Subcutaneous adipose tissue (tissue), 4 donors: ENCODE measurements around the gene TMEM131L. TPM values are rescaled to one million over a fixed set of nuclear protein-coding genes. Genes with fewer than 3 reads are reported as not detected.

ENCODE experiments used
- total RNA-seq, 4 donors: library from RNA; depleted of rRNA; stranded (reverse); fragments of >200 nt; gene quantifications; one replicate each; pipeline ENCODE4 v1.1.0, GENCODE V29; 2016
- TF ChIP-seq, protein P1 (sequence below): fragments of 450-650 bp; IDR thresholded peaks from one replicate; pipeline ENCODE4 v1.5.1; 2016; ENCODE audit warnings: low read depth, mild to moderate bottlenecking, control low read depth, antibody characterized with exemption, moderate library complexity

Gene TMEM131L
- total RNA-seq, 4 donors from 2014 or later, result 24.7 to 43.5 (median 34.3) TPM

DNA sequence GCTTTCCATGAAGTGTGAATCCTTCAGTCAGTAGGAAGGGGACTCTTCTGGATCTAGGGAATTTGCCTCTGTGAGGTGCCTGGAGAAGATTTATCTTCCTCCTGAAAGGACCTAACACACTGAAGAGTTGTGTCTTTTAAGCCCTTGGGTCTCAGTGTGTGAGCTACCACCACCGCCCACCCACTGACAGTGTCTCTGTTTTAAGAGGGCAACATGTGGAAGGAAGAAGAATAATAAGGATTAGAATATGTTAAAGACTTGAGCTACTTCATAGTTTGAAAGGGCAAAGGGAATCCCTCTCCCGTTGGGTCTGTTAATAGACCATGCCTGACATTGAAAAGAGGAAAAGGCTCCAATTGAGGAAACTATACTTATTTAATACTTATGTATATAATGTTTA lies 153.7 kb downstream of the TMEM131L start:
- TF ChIP-seq, protein P1, sequence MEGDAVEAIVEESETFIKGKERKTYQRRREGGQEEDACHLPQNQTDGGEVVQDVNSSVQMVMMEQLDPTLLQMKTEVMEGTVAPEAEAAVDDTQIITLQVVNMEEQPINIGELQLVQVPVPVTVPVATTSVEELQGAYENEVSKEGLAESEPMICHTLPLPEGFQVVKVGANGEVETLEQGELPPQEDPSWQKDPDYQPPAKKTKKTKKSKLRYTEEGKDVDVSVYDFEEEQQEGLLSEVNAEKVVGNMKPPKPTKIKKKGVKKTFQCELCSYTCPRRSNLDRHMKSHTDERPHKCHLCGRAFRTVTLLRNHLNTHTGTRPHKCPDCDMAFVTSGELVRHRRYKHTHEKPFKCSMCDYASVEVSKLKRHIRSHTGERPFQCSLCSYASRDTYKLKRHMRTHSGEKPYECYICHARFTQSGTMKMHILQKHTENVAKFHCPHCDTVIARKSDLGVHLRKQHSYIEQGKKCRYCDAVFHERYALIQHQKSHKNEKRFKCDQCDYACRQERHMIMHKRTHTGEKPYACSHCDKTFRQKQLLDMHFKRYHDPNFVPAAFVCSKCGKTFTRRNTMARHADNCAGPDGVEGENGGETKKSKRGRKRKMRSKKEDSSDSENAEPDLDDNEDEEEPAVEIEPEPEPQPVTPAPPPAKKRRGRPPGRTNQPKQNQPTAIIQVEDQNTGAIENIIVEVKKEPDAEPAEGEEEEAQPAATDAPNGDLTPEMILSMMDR, result no peak

DNA sequence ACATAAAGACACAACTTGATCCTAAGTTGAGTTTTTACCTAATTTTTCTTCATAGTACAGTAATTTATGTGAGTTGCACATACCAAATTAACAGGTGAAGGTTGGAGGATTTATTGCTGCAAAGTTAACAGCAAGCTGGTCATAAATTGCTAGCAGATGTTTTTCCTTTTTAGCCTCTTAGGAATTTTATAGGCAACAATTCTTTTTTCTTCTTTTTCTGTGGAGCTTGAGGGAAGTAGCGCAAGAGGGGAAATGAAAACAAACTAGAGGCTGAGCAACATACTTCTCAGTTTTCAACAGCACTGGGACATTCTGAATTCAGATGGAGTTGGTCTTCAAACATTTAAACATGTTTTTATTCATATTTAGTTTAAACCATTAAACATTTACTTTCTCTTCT lies 154.2 kb downstream of the TMEM131L start:
- TF ChIP-seq, protein P1, result no peak

DNA sequence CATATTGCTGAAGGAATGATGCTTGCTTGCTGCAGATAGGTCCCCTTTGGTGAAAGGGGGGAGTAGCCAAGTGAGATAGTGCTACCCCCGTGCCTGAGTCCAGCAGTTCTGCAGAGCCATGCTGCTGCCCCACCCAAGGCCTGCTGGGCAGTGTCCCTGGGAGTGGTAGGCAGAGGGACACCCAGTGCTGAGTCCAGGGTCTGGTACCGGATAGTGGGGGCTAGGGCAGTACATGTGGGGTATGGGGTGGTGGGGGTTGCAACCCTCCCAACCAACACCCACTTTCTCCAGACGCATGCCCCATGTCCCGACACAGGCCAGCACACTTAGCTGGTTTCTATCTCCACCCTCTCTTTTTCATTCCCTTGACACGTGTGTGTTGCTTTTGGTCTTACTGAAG lies 155.9 kb downstream of the TMEM131L start:
- TF ChIP-seq, protein P1, result no peak

DNA sequence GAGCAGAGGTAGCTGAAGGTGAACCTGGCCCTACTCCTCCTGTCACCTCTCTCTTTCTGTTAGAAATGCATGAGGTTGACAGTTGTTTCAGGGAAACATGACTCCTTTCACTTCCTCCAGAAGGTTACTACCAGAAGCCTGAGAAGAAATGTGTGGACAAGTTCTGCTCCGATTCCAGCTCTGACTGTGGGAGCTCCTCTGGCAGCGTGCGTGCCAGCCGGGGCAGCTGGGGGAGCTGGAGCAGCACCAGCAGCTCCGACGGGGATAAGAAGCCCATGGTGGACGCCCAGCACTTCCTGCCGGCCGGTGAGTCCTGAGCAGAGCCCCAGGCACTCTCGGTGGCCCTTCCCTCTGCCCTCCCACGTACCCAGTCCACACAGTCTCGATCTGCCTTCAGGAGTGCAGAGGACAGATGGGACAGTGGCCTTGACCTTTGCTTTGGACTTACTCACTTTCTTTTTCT lies 156.6 kb downstream of the TMEM131L start:
- TF ChIP-seq, protein P1, result no peak

DNA sequence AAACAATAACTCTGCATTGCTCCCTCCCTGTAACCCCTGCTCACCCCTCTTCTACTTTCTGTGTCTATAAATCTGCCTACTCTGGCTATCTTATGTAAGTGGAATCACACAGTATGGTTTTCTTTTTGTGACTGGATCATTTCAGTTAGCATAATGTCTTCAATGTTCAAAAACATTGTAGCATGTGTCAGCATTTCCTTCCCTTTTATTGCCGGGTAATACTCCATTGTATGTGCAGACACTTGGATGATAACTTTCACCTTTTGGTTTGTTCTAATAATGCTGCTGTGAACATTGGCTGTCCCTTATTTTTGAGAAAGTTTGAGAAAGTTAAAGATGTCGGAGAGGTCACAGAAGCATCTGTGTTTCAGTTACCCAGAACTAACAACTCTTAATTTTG lies 157.3 kb downstream of the TMEM131L start:
- TF ChIP-seq, protein P1, result no peak

DNA sequence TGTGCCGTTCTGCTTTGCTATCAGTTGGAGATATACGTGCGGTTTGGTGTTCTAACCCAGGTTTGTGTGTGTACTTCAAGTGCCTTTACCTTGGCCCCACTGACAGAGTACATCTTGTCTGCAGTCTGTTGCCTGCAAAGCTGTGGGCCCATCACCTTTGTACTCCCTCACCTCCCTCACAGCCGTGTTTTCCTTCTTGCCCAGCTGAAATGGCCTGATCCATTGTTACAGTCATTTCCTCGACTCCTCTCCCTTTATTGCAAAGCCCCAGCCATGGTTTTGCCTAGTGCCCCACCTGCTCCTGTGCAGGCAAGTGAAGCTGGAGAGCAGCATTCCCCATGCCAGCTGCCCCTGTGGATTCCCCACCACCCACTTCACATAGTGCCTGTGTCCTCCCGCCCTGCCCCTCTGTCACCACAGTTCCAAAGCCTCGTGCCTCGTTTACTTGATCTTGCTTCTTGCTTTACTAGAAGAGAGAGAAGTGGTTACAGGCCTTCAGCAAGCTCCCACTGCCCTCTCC lies 162.7 kb downstream of the TMEM131L start:
- TF ChIP-seq, protein P1, result no peak

DNA sequence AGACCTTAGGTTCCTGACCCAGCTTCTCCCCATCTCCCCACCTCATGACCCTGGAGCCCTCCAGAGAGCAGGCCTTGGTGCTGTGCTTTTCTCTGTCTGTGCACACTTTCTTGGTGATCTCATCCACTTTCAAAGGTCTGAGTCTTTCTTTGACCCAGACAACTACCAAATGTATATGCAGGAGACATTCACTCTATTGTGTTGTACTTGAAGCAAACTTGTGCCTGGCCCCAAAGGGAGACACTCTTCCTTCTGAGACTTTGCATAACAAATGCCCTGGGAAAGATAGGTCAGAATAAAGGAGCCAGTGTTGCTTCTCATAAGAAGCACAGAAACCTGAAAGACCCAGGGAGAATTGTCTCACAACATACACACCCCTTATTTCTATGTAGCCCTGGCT lies 163.6 kb downstream of the TMEM131L start:
- TF ChIP-seq, protein P1, result no peak
